Panc1 (cell line): Measurements from ENCODE around the gene BYSL.

ENCODE experiments used
- POLR2AphosphoS5 ChIP-seq: IDR thresholded peaks from 2 replicates; pipeline ENCODE4 v1.6.1; 2012; ENCODE audit warnings: mild to moderate bottlenecking, low read depth, low read length, moderate library complexity
- REST ChIP-seq, 2 experiments: IDR thresholded peaks; 2 replicates each; pipeline ENCODE4 v1.6.1; 2011 to 2012; ENCODE audit warnings: low read depth in 2 of 2, control low read depth in 1 of 2, low read length in 1 of 2, mild to moderate bottlenecking in 1 of 2, moderate library complexity in 1 of 2; ENCODE audit not compliant: insufficient read depth in 1 of 2
- SIN3A ChIP-seq: IDR thresholded peaks from 2 replicates; pipeline ENCODE4 v1.6.1; 2012; ENCODE audit warnings: low read depth, mild to moderate bottlenecking, low read length, moderate library complexity, borderline replicate concordance; ENCODE audit not compliant: insufficient read depth
- TCF7L2 ChIP-seq: IDR thresholded peaks from 2 replicates; pipeline ENCODE4 v1.6.1; 2011; ENCODE audit warnings: mild to moderate bottlenecking, low read depth, low read length, inconsistent platforms
- TF ChIP-seq, protein P1 (sequence below): fragments of 450-650 bp; IDR thresholded peaks from 2 replicates; pipeline ENCODE4 v1.5.1; 2017; ENCODE audit warnings: mild to moderate bottlenecking

- TF ChIP-seq, protein P1, sequence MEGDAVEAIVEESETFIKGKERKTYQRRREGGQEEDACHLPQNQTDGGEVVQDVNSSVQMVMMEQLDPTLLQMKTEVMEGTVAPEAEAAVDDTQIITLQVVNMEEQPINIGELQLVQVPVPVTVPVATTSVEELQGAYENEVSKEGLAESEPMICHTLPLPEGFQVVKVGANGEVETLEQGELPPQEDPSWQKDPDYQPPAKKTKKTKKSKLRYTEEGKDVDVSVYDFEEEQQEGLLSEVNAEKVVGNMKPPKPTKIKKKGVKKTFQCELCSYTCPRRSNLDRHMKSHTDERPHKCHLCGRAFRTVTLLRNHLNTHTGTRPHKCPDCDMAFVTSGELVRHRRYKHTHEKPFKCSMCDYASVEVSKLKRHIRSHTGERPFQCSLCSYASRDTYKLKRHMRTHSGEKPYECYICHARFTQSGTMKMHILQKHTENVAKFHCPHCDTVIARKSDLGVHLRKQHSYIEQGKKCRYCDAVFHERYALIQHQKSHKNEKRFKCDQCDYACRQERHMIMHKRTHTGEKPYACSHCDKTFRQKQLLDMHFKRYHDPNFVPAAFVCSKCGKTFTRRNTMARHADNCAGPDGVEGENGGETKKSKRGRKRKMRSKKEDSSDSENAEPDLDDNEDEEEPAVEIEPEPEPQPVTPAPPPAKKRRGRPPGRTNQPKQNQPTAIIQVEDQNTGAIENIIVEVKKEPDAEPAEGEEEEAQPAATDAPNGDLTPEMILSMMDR: no peak
- no peak for TF ChIP-seq SIN3A
- no peak for TF ChIP-seq POLR2AphosphoS5
- no peak for TF ChIP-seq TCF7L2
- TF ChIP-seq REST (IDR thresholded peaks at IDR 0.05; ENCODE audit: insufficient read depth in 1 of 2, low read depth in 2 of 2, low read length in 1 of 2): no peak
Measured at GRCh38 chr6:41896281-41896680, 25.0 kb upstream of the BYSL start.
